Thyroid gland (tissue), 4 donors: ENCODE results near the gene SDS. TPM values are rescaled to one million over a fixed set of nuclear protein-coding genes. Genes with fewer than 3 reads are reported as not detected.

Experiments
- DNase-seq, 2 donors: peaks; one replicate each; pipeline ENCODE4 v3.0.0-alpha.2; 2019
- H3K27ac ChIP-seq, 3 donors: fragments of 200-600 bp; sonication (generic); 1 replicate in 2 of 3; 2 replicates in 1 of 3; pipeline ENCODE4 v1.5.1; 2016 to 2019; ENCODE audit warnings: mild to moderate bottlenecking in 1 of 3, moderate library complexity in 1 of 3
- H3K27me3 ChIP-seq: fragments of 200-600 bp; sonication (generic); one replicate; pipeline ENCODE4 v1.5.1; 2019
- H3K36me3 ChIP-seq, 2 donors: fragments of 200-600 bp; sonication (generic); one replicate each; pipeline ENCODE4 v1.5.1; 2016 to 2019
- H3K4me1 ChIP-seq, 2 donors: fragments of 200-600 bp; sonication (generic); one replicate each; pipeline ENCODE4 v1.5.1; 2017 to 2019
- H3K4me3 ChIP-seq, 3 donors: fragments of 200-600 bp; sonication (generic); replicated peaks in 1 of 3; 1 replicate in 2 of 3; 2 replicates in 1 of 3; pipeline ENCODE4 v1.5.1; 2016; ENCODE audit warnings: mild to moderate bottlenecking in 1 of 3
- H3K9me3 ChIP-seq: fragments of 200-600 bp; sonication (generic); one replicate; pipeline ENCODE4 v1.5.1; 2017
- POLR2A ChIP-seq, 2 donors: fragments of 450-650 bp; IDR thresholded peaks; one replicate each; pipeline ENCODE4 v1.6.1; 2017; ENCODE audit warnings: antibody characterized with exemption in 2 of 2, mild to moderate bottlenecking in 2 of 2, moderate library complexity in 1 of 2
- WGBS, 2 donors: methylation state at CpG; one replicate each; pipeline ENCODE4 v1.1.5; 2017; 5-methylcytosine and 5-hydroxymethylcytosine counted together
- intact Hi-C: fragments of 100-400 bp; cut with DNase I; formaldehyde crosslinking; loops from one replicate; pipeline ENCODE4 v1.15.1; 2023
- total RNA-seq, 4 donors: library from RNA; depleted of rRNA; stranded (reverse); fragments of >200 nt; gene quantifications; one replicate each; pipeline ENCODE4 v1.2.3, GENCODE V29; 2016
- TF ChIP-seq, protein P1 (sequence below), 6 experiments: fragments of 200-600 bp in 3 of 6; fragments of 450-650 bp in 3 of 6; sonication (generic) in 3 of 6; IDR thresholded peaks; one replicate each; pipeline ENCODE4 v1.5.1; 2016 to 2019; ENCODE audit warnings: antibody characterized with exemption in 6 of 6, mild to moderate bottlenecking in 2 of 6, inconsistent platforms in 1 of 6, moderate library complexity in 1 of 6

The SDS gene
- total RNA-seq, 4 donors from 2014 or later: 0.33 to 1.4 TPM; not detected in 2

DNA sequence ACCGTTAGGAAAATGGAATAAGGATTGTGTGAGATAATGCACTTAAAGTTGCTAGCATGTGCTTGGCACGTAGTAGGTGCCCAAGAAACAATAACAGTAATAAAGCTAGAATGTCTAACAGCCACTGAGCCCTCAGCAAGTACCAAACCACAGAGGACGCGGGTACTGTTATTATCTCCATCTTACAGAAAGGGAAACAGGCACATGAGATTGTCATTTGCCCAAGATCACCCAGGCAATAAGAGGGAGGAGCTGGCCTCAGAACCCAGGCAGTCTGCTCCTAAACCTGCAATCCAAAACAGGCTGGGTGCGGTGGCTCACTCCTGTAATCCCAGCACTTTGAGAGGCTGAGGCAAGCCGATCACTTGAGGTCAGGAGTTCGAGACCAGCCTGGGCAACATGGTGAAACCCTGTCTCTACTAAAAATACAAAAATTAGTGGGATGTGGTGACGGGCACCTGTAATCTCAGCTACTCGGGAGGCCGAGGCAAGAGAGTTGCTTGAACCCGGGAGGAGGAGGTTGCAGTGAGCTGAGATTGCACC is 5.1 kb upstream of the SDS start:
- Histone ChIP-seq H3K4me1 (peaks cover 12 to 35% of the 10 kb centered on the region in 2 donors), H3K36me3 (no peaks in the 10 kb centered on the region), H3K27me3 (no peaks in the 10 kb centered on the region), H3K9me3 (no peaks in the 10 kb centered on the region), H3K27ac (peak overlapping the region in 1 of 3 donors; percentile 50), H3K4me3 (no peak overlapping the region)
- no peak for DNase-seq
- 91% methylated on average over 11 of the region's 11 CpGs for WGBS, 2 donors
- intact Hi-C loops: no loop called here
- TF ChIP-seq POLR2A (IDR thresholded peaks at IDR 0.05): no peak
- TF ChIP-seq, protein P1, sequence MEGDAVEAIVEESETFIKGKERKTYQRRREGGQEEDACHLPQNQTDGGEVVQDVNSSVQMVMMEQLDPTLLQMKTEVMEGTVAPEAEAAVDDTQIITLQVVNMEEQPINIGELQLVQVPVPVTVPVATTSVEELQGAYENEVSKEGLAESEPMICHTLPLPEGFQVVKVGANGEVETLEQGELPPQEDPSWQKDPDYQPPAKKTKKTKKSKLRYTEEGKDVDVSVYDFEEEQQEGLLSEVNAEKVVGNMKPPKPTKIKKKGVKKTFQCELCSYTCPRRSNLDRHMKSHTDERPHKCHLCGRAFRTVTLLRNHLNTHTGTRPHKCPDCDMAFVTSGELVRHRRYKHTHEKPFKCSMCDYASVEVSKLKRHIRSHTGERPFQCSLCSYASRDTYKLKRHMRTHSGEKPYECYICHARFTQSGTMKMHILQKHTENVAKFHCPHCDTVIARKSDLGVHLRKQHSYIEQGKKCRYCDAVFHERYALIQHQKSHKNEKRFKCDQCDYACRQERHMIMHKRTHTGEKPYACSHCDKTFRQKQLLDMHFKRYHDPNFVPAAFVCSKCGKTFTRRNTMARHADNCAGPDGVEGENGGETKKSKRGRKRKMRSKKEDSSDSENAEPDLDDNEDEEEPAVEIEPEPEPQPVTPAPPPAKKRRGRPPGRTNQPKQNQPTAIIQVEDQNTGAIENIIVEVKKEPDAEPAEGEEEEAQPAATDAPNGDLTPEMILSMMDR (IDR thresholded peaks at IDR 0.05): no peak

DNA sequence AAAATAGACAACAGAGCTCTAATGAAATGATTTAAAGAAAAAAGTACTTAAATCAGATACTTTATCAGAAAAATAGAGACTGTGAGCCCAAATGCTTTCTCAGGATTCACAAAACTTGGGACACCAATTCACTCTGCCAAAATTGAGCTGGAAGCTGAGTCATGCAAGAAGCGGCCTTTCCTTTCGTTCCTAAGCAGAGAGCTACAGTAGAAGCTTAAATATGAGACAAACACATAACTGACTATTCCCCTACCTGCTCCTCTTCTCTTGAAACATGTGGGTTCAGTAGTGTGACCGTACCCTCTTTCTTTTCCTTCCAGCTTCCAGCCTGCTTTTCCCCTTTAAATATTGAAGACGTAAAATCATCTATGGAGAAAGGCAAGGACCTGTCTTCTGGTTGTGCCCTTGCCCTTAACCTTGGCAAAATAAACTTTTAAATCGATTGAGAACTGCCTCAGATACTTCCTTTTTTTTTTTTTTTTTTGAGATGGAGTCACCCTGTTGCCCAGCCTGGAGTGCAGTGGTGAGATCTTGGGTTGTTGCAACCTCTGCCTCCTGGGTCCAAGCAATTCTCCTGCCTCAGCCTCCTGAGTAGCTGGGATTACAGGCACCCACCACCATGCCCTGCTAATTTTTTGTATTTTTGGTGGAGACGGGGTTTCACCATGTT is 4.4 kb upstream of the SDS start:
- Histone ChIP-seq H3K9me3 (no peaks in the 10 kb centered on the region), H3K4me3 (no peak overlapping the region), H3K36me3 (no peaks in the 10 kb centered on the region), H3K27me3 (no peaks in the 10 kb centered on the region), H3K27ac (peak overlapping the region; percentile 21 to 73 (median 50)), H3K4me1 (peaks cover 15 to 27% of the 10 kb centered on the region in 2 donors)
- WGBS, 2 donors: 59 to 73% methylated on average over 6 of the region's 6 CpGs
- peak in 1 of 2 donors; percentile 40 for DNase-seq
- TF ChIP-seq, protein P1 (IDR thresholded peaks at IDR 0.05): no peak
- no peak for TF ChIP-seq POLR2A (IDR thresholded peaks at IDR 0.05)
- intact Hi-C loops: no loop called here

DNA sequence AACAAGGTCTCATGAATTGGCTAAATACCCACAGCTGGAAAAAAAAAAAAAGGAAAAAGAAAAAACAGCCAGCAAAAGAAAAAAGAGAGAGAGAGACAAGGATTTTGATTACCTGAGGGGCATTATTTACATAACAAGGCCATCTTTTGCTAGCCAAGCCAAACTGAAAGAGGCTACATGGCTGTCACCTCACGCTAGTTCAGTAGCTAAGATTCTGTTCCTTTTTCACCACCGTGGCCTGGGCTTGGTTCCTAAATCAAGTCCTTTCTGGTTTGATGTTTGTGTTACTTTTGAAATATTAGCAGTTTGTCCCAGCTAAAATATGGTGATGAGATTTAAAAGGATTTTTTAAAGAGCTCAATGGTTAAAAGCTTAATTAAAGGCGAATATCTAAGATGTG is 2.0 kb upstream of the SDS start:
- no peak for TF ChIP-seq POLR2A (IDR thresholded peaks at IDR 0.05)
- TF ChIP-seq, protein P1 (IDR thresholded peaks at IDR 0.05): no peak
- intact Hi-C loops: no loop called here
- WGBS, 2 donors: 91 to 92% methylated on average over 3 of the region's 3 CpGs

DNA sequence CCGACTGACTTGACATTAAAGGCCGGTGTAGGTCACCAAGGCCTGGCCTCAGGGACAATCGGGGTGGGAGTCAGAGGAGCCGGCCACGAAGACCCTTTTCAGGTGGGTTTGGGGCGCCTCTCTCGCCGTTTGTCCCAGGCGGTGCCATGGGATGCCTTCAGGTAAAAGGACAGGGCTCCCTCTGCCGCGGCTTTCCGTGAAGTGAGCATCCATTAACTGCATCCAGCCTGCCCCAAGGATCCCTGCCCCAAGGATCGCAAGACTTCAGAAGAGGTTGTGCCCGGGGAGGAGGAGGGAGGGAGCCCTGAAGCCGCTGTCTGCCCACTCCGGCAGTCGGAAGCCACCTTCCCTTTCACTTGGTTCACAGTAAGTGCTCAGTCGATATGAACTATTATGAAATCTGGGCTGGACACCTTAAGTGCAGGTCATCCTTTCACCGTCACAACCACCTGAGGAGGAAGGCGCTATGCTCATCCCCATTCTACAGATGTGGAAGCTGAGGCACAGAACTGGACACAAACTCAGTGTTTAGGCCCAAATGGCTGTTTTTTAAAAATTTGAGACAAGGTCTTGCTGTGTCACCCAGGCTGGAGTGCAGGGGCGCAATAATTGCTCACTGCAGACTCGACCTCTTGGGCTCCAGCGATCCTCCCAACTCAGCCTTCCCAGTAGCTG is 964 bp downstream of the SDS start:
- Histone ChIP-seq H3K4me3 (no peak overlapping the region), H3K9me3 (no peaks in the 10 kb centered on the region), H3K27me3 (no peaks in the 10 kb centered on the region), H3K27ac (no peak overlapping the region), H3K36me3 (no peaks in the 10 kb centered on the region), H3K4me1 (peaks cover 7 to 15% of the 10 kb centered on the region in 2 donors)
- 92 to 96% methylated on average over 17 to 23 of the region's 23 CpGs for WGBS, 2 donors
- no peak for DNase-seq
- TF ChIP-seq POLR2A (IDR thresholded peaks at IDR 0.05): no peak
- TF ChIP-seq, protein P1 (IDR thresholded peaks at IDR 0.05): no peak
- intact Hi-C loops: no loop called here

More for the DNA sequence above, 2.0 kb upstream of the SDS start:
- no peak for DNase-seq
- Histone ChIP-seq H3K27me3 (no peaks in the 10 kb centered on the region), H3K9me3 (no peaks in the 10 kb centered on the region), H3K4me1 (peaks cover 15 to 22% of the 10 kb centered on the region in 2 donors), H3K36me3 (no peaks in the 10 kb centered on the region), H3K4me3 (no peak overlapping the region), H3K27ac (peak overlapping the region in 2 of 3 donors; percentile 50 to 64)
